Measurements from ENCODE around the gene FYN.

GRCh38 chr6:111739257-111739696, 134.0 kb downstream of the FYN start:
- no peak for TF ChIP-seq POLR2A (IDR thresholded peaks at IDR 0.05; ENCODE audit: low read length)
- TF ChIP-seq EP300 (IDR thresholded peaks at IDR 0.05): no peak
- no peak for TF ChIP-seq CTCF (IDR thresholded peaks at IDR 0.05)
- TF ChIP-seq RAD21 (conservative IDR thresholded peaks at IDR 0.05 in 1 of 2, IDR thresholded peaks at IDR 0.05 in 1 of 2): no peak
- TF ChIP-seq ESRRA (IDR thresholded peaks at IDR 0.05; ENCODE audit: borderline replicate concordance, low read length): no peak
